Measurements from ENCODE around the gene NSD2.

DNA sequence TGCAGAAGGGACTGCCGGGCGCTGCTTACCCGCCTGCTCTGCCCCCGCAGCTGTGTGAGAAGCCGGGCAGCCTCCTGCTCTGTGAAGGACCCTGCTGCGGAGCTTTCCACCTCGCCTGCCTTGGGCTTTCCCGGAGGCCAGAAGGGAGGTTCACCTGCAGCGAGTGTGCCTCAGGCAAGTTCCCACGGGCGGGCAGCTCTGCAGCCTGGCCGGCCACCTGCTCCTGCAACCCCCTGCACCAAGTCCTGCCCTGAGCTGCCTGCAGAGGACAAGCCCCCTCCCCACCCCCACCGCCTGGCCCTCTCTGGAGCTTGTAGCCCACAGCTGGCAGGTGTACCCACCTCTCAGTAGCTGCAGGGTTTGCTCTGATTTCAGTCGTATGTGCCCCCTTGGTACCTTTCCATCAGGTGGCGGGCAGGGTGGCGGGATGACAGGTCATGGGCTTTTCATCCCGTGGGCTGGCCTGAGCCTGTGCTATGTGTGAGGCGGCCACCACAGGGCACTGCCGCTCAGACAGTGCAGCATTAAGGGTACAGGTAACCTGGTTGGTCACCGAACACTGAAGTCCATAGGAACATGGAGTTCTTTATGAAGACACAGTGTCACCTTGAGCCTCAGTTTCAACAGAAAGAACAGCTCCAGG is 81.0 kb downstream of the NSD2 start:
- TF ChIP-seq, protein P1, sequence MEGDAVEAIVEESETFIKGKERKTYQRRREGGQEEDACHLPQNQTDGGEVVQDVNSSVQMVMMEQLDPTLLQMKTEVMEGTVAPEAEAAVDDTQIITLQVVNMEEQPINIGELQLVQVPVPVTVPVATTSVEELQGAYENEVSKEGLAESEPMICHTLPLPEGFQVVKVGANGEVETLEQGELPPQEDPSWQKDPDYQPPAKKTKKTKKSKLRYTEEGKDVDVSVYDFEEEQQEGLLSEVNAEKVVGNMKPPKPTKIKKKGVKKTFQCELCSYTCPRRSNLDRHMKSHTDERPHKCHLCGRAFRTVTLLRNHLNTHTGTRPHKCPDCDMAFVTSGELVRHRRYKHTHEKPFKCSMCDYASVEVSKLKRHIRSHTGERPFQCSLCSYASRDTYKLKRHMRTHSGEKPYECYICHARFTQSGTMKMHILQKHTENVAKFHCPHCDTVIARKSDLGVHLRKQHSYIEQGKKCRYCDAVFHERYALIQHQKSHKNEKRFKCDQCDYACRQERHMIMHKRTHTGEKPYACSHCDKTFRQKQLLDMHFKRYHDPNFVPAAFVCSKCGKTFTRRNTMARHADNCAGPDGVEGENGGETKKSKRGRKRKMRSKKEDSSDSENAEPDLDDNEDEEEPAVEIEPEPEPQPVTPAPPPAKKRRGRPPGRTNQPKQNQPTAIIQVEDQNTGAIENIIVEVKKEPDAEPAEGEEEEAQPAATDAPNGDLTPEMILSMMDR (tag by site-specific recombination; IDR thresholded peaks at IDR 0.05) = no peak
- TF ChIP-seq SP2 (tag by site-specific recombination; IDR thresholded peaks at IDR 0.05) (no peak), ZNF292 (tag by site-specific recombination; IDR thresholded peaks at IDR 0.05; ENCODE audit: borderline replicate concordance, low read depth) (no peak), YY2 (tag by site-specific recombination; IDR thresholded peaks at IDR 0.05) (no peak), ZNF366 (tag by site-specific recombination; conservative IDR thresholded peaks at IDR 0.05) (no peak), ZSCAN16 (tag by site-specific recombination; IDR thresholded peaks at IDR 0.05) (no peak), ZNF561 (tag by site-specific recombination; IDR thresholded peaks at IDR 0.05; ENCODE audit: borderline replicate concordance) (no peak), ZNF146 (tag by site-specific recombination; IDR thresholded peaks at IDR 0.05) (no peak)
- TF ChIP-seq, protein P2, sequence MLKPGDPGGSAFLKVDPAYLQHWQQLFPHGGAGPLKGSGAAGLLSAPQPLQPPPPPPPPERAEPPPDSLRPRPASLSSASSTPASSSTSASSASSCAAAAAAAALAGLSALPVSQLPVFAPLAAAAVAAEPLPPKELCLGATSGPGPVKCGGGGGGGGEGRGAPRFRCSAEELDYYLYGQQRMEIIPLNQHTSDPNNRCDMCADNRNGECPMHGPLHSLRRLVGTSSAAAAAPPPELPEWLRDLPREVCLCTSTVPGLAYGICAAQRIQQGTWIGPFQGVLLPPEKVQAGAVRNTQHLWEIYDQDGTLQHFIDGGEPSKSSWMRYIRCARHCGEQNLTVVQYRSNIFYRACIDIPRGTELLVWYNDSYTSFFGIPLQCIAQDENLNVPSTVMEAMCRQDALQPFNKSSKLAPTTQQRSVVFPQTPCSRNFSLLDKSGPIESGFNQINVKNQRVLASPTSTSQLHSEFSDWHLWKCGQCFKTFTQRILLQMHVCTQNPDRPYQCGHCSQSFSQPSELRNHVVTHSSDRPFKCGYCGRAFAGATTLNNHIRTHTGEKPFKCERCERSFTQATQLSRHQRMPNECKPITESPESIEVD (tag by site-specific recombination; IDR thresholded peaks at IDR 0.05) = no peak
- TF ChIP-seq, protein P3, sequence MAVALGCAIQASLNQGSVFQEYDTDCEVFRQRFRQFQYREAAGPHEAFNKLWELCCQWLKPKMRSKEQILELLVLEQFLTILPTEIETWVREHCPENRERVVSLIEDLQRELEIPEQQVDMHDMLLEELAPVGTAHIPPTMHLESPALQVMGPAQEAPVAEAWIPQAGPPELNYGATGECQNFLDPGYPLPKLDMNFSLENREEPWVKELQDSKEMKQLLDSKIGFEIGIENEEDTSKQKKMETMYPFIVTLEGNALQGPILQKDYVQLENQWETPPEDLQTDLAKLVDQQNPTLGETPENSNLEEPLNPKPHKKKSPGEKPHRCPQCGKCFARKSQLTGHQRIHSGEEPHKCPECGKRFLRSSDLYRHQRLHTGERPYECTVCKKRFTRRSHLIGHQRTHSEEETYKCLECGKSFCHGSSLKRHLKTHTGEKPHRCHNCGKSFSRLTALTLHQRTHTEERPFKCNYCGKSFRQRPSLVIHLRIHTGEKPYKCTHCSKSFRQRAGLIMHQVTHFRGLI (tag by site-specific recombination; IDR thresholded peaks at IDR 0.05) = no peak
